Trophoblast cell (in vitro differentiated cells and primary cell): ENCODE results near the gene ZACN.
"Not testable (repeated sequence)": the region's sequence is repeated elsewhere in the genome, so short reads cannot be mapped to it uniquely, and the experiment has no call there.

Source experiments
- DNase-seq, 2 donors: peaks; one replicate each; pipeline ENCODE4 v3.0.0-alpha.2; 2016
- H2AFZ ChIP-seq: 2 replicates; pipeline ENCODE4 v1.6.1; 2013; ENCODE audit warnings: low read length, moderate library complexity, mild to moderate bottlenecking; ENCODE audit not compliant: insufficient read depth, poor library complexity
- H2AK5ac ChIP-seq: 2 replicates; pipeline ENCODE4 v1.6.1; 2013; ENCODE audit warnings: mild to moderate bottlenecking, low read length
- H2BK120ac ChIP-seq: 2 replicates; pipeline ENCODE4 v1.6.1; 2013; ENCODE audit warnings: low read length, mild to moderate bottlenecking, moderate library complexity; ENCODE audit not compliant: insufficient read depth, poor library complexity
- H2BK12ac ChIP-seq: 2 replicates; pipeline ENCODE4 v1.6.1; 2013; ENCODE audit warnings: mild to moderate bottlenecking, low read length, moderate library complexity
- H2BK5ac ChIP-seq: 2 replicates; pipeline ENCODE4 v1.6.1; 2013; ENCODE audit warnings: low read length, low read depth, moderate library complexity, mild to moderate bottlenecking; ENCODE audit not compliant: poor library complexity
- H3K14ac ChIP-seq: 2 replicates; pipeline ENCODE4 v1.6.1; 2013; ENCODE audit warnings: mild to moderate bottlenecking, low read length
- H3K18ac ChIP-seq: 2 replicates; pipeline ENCODE4 v1.6.1; 2013; ENCODE audit warnings: mild to moderate bottlenecking, low read length
- H3K23ac ChIP-seq: 2 replicates; pipeline ENCODE4 v1.6.1; 2013; ENCODE audit warnings: low read length
- H3K27ac ChIP-seq: 2 replicates; pipeline ENCODE4 v1.5.1; 2013; ENCODE audit warnings: low read depth, mild to moderate bottlenecking, inconsistent platforms, low read length, moderate library complexity
- H3K27me3 ChIP-seq: 2 replicates; pipeline ENCODE4 v1.6.1; 2013; ENCODE audit warnings: inconsistent platforms, mild to moderate bottlenecking, low read length, moderate library complexity; ENCODE audit not compliant: insufficient read depth
- H3K36me3 ChIP-seq, 2 experiments: 1 replicate in 1 of 2; 2 replicates in 1 of 2; pipeline ENCODE4 v1.6.1; 2013; ENCODE audit warnings: low read length in 2 of 2, mild to moderate bottlenecking in 2 of 2, moderate library complexity in 1 of 2; ENCODE audit not compliant: insufficient read depth in 2 of 2, control insufficient read depth in 1 of 2
- H3K4ac ChIP-seq: 2 replicates; pipeline ENCODE4 v1.6.1; 2013; ENCODE audit warnings: low read depth, mild to moderate bottlenecking, low read length, moderate library complexity
- H3K4me1 ChIP-seq, 2 experiments: 1 replicate in 1 of 2; 2 replicates in 1 of 2; pipeline ENCODE4 v1.6.1; 2013; ENCODE audit warnings: low read length in 2 of 2, mild to moderate bottlenecking in 2 of 2, moderate library complexity in 1 of 2; ENCODE audit not compliant: insufficient read depth in 2 of 2, control insufficient read depth in 1 of 2
- H3K4me2 ChIP-seq: 2 replicates; pipeline ENCODE4 v1.6.1; 2013; ENCODE audit warnings: inconsistent platforms, mild to moderate bottlenecking, low read length, moderate library complexity
- H3K4me3 ChIP-seq: 2 replicates; pipeline ENCODE4 v1.5.1; 2013; ENCODE audit warnings: mild to moderate bottlenecking, low read depth, low read length, inconsistent platforms
- H3K79me1 ChIP-seq: one replicate; pipeline ENCODE4 v1.6.1; 2013; ENCODE audit warnings: low read length
- H3K79me2 ChIP-seq: 2 replicates; pipeline ENCODE4 v1.6.1; 2013; ENCODE audit warnings: low read length, mild to moderate bottlenecking; ENCODE audit not compliant: control insufficient read depth, insufficient read depth, poor library complexity
- H3K9ac ChIP-seq: 2 replicates; pipeline ENCODE4 v1.6.1; 2013; ENCODE audit warnings: mild to moderate bottlenecking, low read length
- H3K9me3 ChIP-seq: 2 replicates; pipeline ENCODE4 v1.6.1; 2013; ENCODE audit warnings: low read depth, mild to moderate bottlenecking, control low read depth, inconsistent platforms, low read length; ENCODE audit not compliant: insufficient read depth
- H4K12ac ChIP-seq: 2 replicates; pipeline ENCODE4 v1.6.1; 2013; ENCODE audit warnings: low read depth, mild to moderate bottlenecking, low read length, moderate library complexity
- H4K8ac ChIP-seq: 2 replicates; pipeline ENCODE4 v1.6.1; 2013; ENCODE audit warnings: low read depth, mild to moderate bottlenecking, low read length, moderate library complexity
- H4K91ac ChIP-seq: one replicate; pipeline ENCODE4 v1.6.1; 2013; ENCODE audit warnings: low read depth, mild to moderate bottlenecking, low read length, moderate library complexity
- WGBS: extraction: QIAGEN DNeasy Blood & Tissue Kit; methylation state at CpG from one replicate; pipeline ENCODE4 v1.1.7; 2013; ENCODE audit warnings: missing lambda C conversion rate; ENCODE audit not compliant: insufficient read length, insufficient coverage; ENCODE audit errors: extremely low coverage; 5-methylcytosine and 5-hydroxymethylcytosine counted together

The ZACN gene

GRCh38 chr17:76078370-76078769 is 612 bp upstream of the ZACN start:
- H3K27me3 ChIP-seq, result peaks cover 55% of the 10 kb centered on the region
- not testable (repeated sequence) for H2AFZ ChIP-seq, H3K18ac ChIP-seq, H2BK5ac ChIP-seq, H3K79me1 ChIP-seq, H3K4me1 ChIP-seq, H2BK12ac ChIP-seq, H3K23ac ChIP-seq, H2AK5ac ChIP-seq, H3K4me3 ChIP-seq, H3K4me2 ChIP-seq, DNase-seq, H3K27ac ChIP-seq, H3K14ac ChIP-seq, H3K9ac ChIP-seq, H3K4ac ChIP-seq, H2BK120ac ChIP-seq, H3K79me2 ChIP-seq, H4K8ac ChIP-seq, H4K12ac ChIP-seq, H4K91ac ChIP-seq
- no CpG with 5 or more reads among the region's 5 CpGs for WGBS
- peaks cover 19% of the 10 kb centered on the region for H3K9me3 ChIP-seq
- peaks cover 9 to 11% of the 10 kb centered on the region in 2 experiments for H3K36me3 ChIP-seq

DNA sequence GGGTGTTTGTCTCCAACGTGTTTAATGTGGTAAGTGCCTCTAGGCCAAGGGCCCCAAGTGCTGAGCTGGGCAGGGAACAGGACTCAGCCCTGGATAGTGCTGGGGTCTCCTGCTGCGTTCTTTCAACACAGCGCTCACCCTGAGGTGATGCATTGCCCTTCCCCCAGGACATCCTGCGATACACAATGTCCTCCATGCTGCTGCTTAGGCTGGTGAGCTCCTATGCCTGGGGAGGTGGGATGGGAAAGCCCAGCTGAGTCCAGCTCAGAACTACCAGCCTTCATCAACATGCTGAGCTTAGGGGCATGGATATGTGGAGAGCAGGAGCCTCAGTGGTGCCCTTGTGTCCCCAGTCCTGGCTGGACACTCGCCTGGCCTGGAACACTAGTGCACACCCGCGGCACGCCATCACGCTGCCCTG is 563 bp downstream of the ZACN start:
- no peak overlapping the region for H4K91ac ChIP-seq
- no peak for DNase-seq
- H3K36me3 ChIP-seq, result peaks cover 20 to 23% of the 10 kb centered on the region in 2 experiments
- no peak overlapping the region for H3K14ac ChIP-seq
- no peak overlapping the region for H3K4me3 ChIP-seq
- H2AFZ ChIP-seq, result no peak overlapping the region
- peaks cover 19% of the 10 kb centered on the region for H3K9me3 ChIP-seq
- H2BK120ac ChIP-seq, result no peak overlapping the region
- no CpG with 5 or more reads among the region's 9 CpGs for WGBS
- no peak overlapping the region for H3K9ac ChIP-seq
- no peak overlapping the region for H2BK5ac ChIP-seq
- no peak overlapping the region for H3K23ac ChIP-seq
- H2AK5ac ChIP-seq, result no peak overlapping the region
- H3K4me2 ChIP-seq, result no peak overlapping the region
- peaks cover 44% of the 10 kb centered on the region for H3K27me3 ChIP-seq
- no peak overlapping the region for H4K8ac ChIP-seq
- no peak overlapping the region for H4K12ac ChIP-seq
- no peak overlapping the region for H3K4ac ChIP-seq
- H3K79me1 ChIP-seq, result no peaks in the 10 kb centered on the region
- H3K27ac ChIP-seq, result no peak overlapping the region
- peaks cover 5 to 10% of the 10 kb centered on the region in 2 experiments for H3K4me1 ChIP-seq
- no peaks in the 10 kb centered on the region for H3K79me2 ChIP-seq
- H3K18ac ChIP-seq, result no peak overlapping the region
- H2BK12ac ChIP-seq, result no peak overlapping the region

GRCh38 chr17:76079956-76080767 is 1.2 kb downstream of the ZACN start:
- no peak overlapping the region for H3K23ac ChIP-seq

DNA sequence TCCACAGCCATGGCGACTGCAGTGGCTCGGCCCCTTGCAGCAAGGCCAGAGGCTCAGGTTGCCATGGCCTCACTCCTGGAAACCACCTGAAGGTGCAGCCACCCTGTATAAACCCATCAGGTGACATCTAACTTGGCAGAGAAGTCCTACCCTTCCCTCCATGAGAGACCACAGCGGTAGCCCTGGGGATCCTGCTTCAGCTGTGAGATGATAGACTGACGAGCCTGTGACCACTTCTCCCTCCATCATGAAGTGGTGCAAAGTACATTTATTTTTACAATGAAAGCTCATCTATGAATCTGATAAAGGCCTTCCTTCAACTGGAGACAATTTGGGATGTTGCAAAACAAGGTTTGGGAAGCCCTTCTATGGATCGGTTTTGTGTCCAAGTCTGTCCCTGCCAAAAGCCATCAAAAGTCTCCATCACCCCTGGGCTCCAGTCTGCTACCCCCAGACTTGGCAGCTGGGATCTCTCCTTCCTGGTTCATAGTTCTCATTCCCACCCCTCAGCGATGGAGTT is 1.8 kb downstream of the ZACN start:
- no peaks in the 10 kb centered on the region for H3K79me1 ChIP-seq
- H3K4me1 ChIP-seq, result peaks cover 5 to 6% of the 10 kb centered on the region in 2 experiments
- H3K4ac ChIP-seq, result no peak overlapping the region
- no peaks in the 10 kb centered on the region for H3K79me2 ChIP-seq
- no peak for DNase-seq
- no peak overlapping the region for H4K8ac ChIP-seq
- H3K14ac ChIP-seq, result no peak overlapping the region
- H3K4me3 ChIP-seq, result no peak overlapping the region
- H3K36me3 ChIP-seq, result peaks cover 31 to 35% of the 10 kb centered on the region in 2 experiments
- H3K27me3 ChIP-seq, result peaks cover 31% of the 10 kb centered on the region
- no peak overlapping the region for H2BK12ac ChIP-seq
- no peak overlapping the region for H3K27ac ChIP-seq
- H3K9me3 ChIP-seq, result peaks cover 15% of the 10 kb centered on the region
- no peak overlapping the region for H2AK5ac ChIP-seq
- H3K4me2 ChIP-seq, result no peak overlapping the region
- H3K23ac ChIP-seq, result no peak overlapping the region
- no peak overlapping the region for H3K9ac ChIP-seq
- no peak overlapping the region for H4K12ac ChIP-seq
- no peak overlapping the region for H2BK5ac ChIP-seq
- no CpG with 5 or more reads among the region's 6 CpGs for WGBS
- H2BK120ac ChIP-seq, result no peak overlapping the region
- H4K91ac ChIP-seq, result no peak overlapping the region
- no peak overlapping the region for H3K18ac ChIP-seq
- H2AFZ ChIP-seq, result no peak overlapping the region

More at GRCh38 chr17:76079956-76080767, 1.2 kb downstream of the ZACN start:
- H3K79me2 ChIP-seq, result no peaks in the 10 kb centered on the region
- no peak overlapping the region for H2BK120ac ChIP-seq
- H2AFZ ChIP-seq, result no peak overlapping the region
- H3K36me3 ChIP-seq, result peaks cover 25 to 28% of the 10 kb centered on the region in 2 experiments
- no CpG with 5 or more reads among the region's 23 CpGs for WGBS
- no peak overlapping the region for H3K18ac ChIP-seq
- H4K8ac ChIP-seq, result no peak overlapping the region
- H3K79me1 ChIP-seq, result no peaks in the 10 kb centered on the region
- peaks cover 15% of the 10 kb centered on the region for H3K9me3 ChIP-seq
- H2AK5ac ChIP-seq, result no peak overlapping the region
- no peak overlapping the region for H2BK5ac ChIP-seq
- H4K91ac ChIP-seq, result no peak overlapping the region
- H4K12ac ChIP-seq, result no peak overlapping the region
- H3K14ac ChIP-seq, result no peak overlapping the region
- H3K4me1 ChIP-seq, result peaks cover 5 to 6% of the 10 kb centered on the region in 2 experiments
- DNase-seq, result no peak
- H3K27me3 ChIP-seq, result peaks cover 38% of the 10 kb centered on the region
- no peak overlapping the region for H3K27ac ChIP-seq
- H3K4ac ChIP-seq, result no peak overlapping the region
- H3K4me2 ChIP-seq, result no peak overlapping the region
- no peak overlapping the region for H3K4me3 ChIP-seq
- no peak overlapping the region for H2BK12ac ChIP-seq
- no peak overlapping the region for H3K9ac ChIP-seq
